ENCODE measurements around the gene KATNB1.

The KATNB1 gene

GRCh38 chr16:57735755-57736418, at the start of gene KATNB1:
Gene KATNB1, plus strand, starts transcription at chr16:57735770. Its CDS starts 1,474 bp downstream, at chr16:57737244.
- DNase-seq: no peak

- DNase-seq: no peak
These were observed 49.0 kb upstream of the KATNB1 start for GRCh38 chr16:57686577-57686976.

GRCh38 chr16:57687363-57687929, 48.1 kb upstream of the KATNB1 start:
- no peak for DNase-seq

GRCh38 chr16:57688487-57688986, 47.0 kb upstream of the KATNB1 start:
- DNase-seq: no peak

GRCh38 chr16:57688987-57689761, 46.4 kb upstream of the KATNB1 start:
- DNase-seq: no peak

- DNase-seq: no peak
These were observed 45.6 kb upstream of the KATNB1 start for GRCh38 chr16:57689762-57690558.

GRCh38 chr16:57690782-57691471, 44.6 kb upstream of the KATNB1 start:
- DNase-seq: no peak

- no peak for DNase-seq
These were observed 42.9 kb upstream of the KATNB1 start for GRCh38 chr16:57692636-57693035.

- DNase-seq: no peak
These were observed 42.0 kb upstream of the KATNB1 start for GRCh38 chr16:57693550-57693949.

GRCh38 chr16:57694231-57694724, 41.3 kb upstream of the KATNB1 start:
- DNase-seq: no peak

- peak; percentile 62 for DNase-seq
These were observed 40.6 kb upstream of the KATNB1 start, which contains the start of gene DRC7 for GRCh38 chr16:57694725-57695679. Gene DRC7, plus strand, starts transcription at chr16:57694806. Its CDS starts 3,144 bp downstream, at chr16:57697950.

GRCh38 chr16:57695680-57696069, 39.9 kb upstream of the KATNB1 start:
- no peak for DNase-seq

GRCh38 chr16:57696240-57696639, 39.3 kb upstream of the KATNB1 start:
- DNase-seq: no peak

- no peak for DNase-seq
These were observed 37.6 kb upstream of the KATNB1 start for GRCh38 chr16:57697896-57698537.

- no peak for DNase-seq
These were observed 36.7 kb upstream of the KATNB1 start for GRCh38 chr16:57698812-57699405.

- no peak for DNase-seq
These were observed 36.1 kb upstream of the KATNB1 start for GRCh38 chr16:57699481-57699880.

GRCh38 chr16:57699899-57700298, 35.7 kb upstream of the KATNB1 start:
- no peak for DNase-seq

GRCh38 chr16:57700781-57701551, 34.6 kb upstream of the KATNB1 start:
- DNase-seq: no peak

- no peak for DNase-seq
These were observed 33.7 kb upstream of the KATNB1 start for GRCh38 chr16:57701759-57702371.
